ENCODE results near the gene HGS.
A peak's percentile ranks its signal among the peaks of the same experiment; 100 is the strongest.

Gene HGS

GRCh38 chr17:81703747-81704654, 20.2 kb downstream of the HGS start:
- H2BK12ac ChIP-seq (ENCODE audit: low read length): peak overlapping the region; percentile 20
- no peak overlapping the region for H3K23ac ChIP-seq (ENCODE audit: low read length)
- peak overlapping the region; percentile 82 for H2BK5ac ChIP-seq (ENCODE audit: low read depth, low read length, poor library complexity)
- peak overlapping the region; percentile 98 for H3K9ac ChIP-seq (ENCODE audit: low read length)
- H3K27me3 ChIP-seq (ENCODE audit: insufficient read depth, low read length): no peaks in the 10 kb centered on the region
- peaks cover 2% of the 10 kb centered on the region for H3K9me3 ChIP-seq (ENCODE audit: insufficient read depth, low read depth, low read length)
- H4K12ac ChIP-seq (ENCODE audit: low read depth, low read length): peak overlapping the region; percentile 81
- H3K27ac ChIP-seq (ENCODE audit: low read depth, low read length): no peak overlapping the region
- H2AK5ac ChIP-seq (ENCODE audit: low read length): peak overlapping the region; percentile 90
- peaks cover 18% of the 10 kb centered on the region for H3K79me2 ChIP-seq (ENCODE audit: control insufficient read depth, insufficient read depth, low read length, poor library complexity)
- no CpG with 5 or more reads among the region's 27 CpGs for WGBS (ENCODE audit: extremely low coverage, insufficient coverage, insufficient read length)
- peak overlapping the region; percentile 70 for H2BK120ac ChIP-seq (ENCODE audit: insufficient read depth, low read length, poor library complexity)
- peak overlapping the region; percentile 90 for H3K14ac ChIP-seq (ENCODE audit: low read length)
- H3K18ac ChIP-seq (ENCODE audit: low read length): peak overlapping the region; percentile 80
- H3K4me2 ChIP-seq (ENCODE audit: low read length): peak overlapping the region; percentile 97
- DNase-seq: no peak
- H3K36me3 ChIP-seq (ENCODE audit: control insufficient read depth in 1 of 2, insufficient read depth in 2 of 2, low read length in 2 of 2): peaks cover 60 to 65% of the 10 kb centered on the region in 2 experiments
- peak overlapping the region; percentile 95 for H4K91ac ChIP-seq (ENCODE audit: low read depth, low read length)
- H3K4me1 ChIP-seq (ENCODE audit: control insufficient read depth in 1 of 2, insufficient read depth in 2 of 2, low read length in 2 of 2): peaks cover 15 to 16% of the 10 kb centered on the region in 2 experiments
- peak overlapping the region; percentile 92 for H4K8ac ChIP-seq (ENCODE audit: low read depth, low read length)
- H2AFZ ChIP-seq (ENCODE audit: insufficient read depth, low read length, poor library complexity): peak overlapping the region; percentile 86
- H3K79me1 ChIP-seq (ENCODE audit: low read length): peaks cover 12% of the 10 kb centered on the region
- peak overlapping the region; percentile 99 for H3K4me3 ChIP-seq (ENCODE audit: low read depth, low read length)
- H3K4ac ChIP-seq (ENCODE audit: low read depth, low read length): peak overlapping the region; percentile 98

- Histone ChIP-seq H3K4me3 (ENCODE audit: low read depth, low read length) (no peak overlapping the region), H4K8ac (ENCODE audit: low read depth, low read length) (no peak overlapping the region), H3K79me2 (ENCODE audit: control insufficient read depth, insufficient read depth, low read length, poor library complexity) (peaks cover 18% of the 10 kb centered on the region), H3K27me3 (ENCODE audit: insufficient read depth, low read length) (no peaks in the 10 kb centered on the region), H4K12ac (ENCODE audit: low read depth, low read length) (no peak overlapping the region), H3K18ac (ENCODE audit: low read length) (no peak overlapping the region), H2BK5ac (ENCODE audit: low read depth, low read length, poor library complexity) (no peak overlapping the region), H3K9me3 (ENCODE audit: insufficient read depth, low read depth, low read length) (peaks cover 2% of the 10 kb centered on the region), H3K23ac (ENCODE audit: low read length) (no peak overlapping the region), H3K27ac (ENCODE audit: low read depth, low read length) (no peak overlapping the region), H3K4me1 (ENCODE audit: control insufficient read depth in 1 of 2, insufficient read depth in 2 of 2, low read length in 2 of 2) (peaks cover 18 to 22% of the 10 kb centered on the region in 2 experiments), H3K9ac (ENCODE audit: low read length) (no peak overlapping the region), H2AFZ (ENCODE audit: insufficient read depth, low read length, poor library complexity) (no peak overlapping the region), H2BK120ac (ENCODE audit: insufficient read depth, low read length, poor library complexity) (no peak overlapping the region), H3K4ac (ENCODE audit: low read depth, low read length) (no peak overlapping the region), H2BK12ac (ENCODE audit: low read length) (no peak overlapping the region), H2AK5ac (ENCODE audit: low read length) (no peak overlapping the region), H3K14ac (ENCODE audit: low read length) (no peak overlapping the region), H3K79me1 (ENCODE audit: low read length) (peaks cover 12% of the 10 kb centered on the region), H3K4me2 (ENCODE audit: low read length) (no peak overlapping the region), H4K91ac (ENCODE audit: low read depth, low read length) (no peak overlapping the region), H3K36me3 (ENCODE audit: control insufficient read depth in 1 of 2, insufficient read depth in 2 of 2, low read length in 2 of 2) (peaks cover 51 to 56% of the 10 kb centered on the region in 2 experiments)
- DNase-seq: no peak
- WGBS (ENCODE audit: extremely low coverage, insufficient coverage, insufficient read length): no CpG with 5 or more reads among the region's 30 CpGs
These were observed 21.9 kb downstream of the HGS start for GRCh38 chr17:81705518-81706231.

GRCh38 chr17:81706232-81706611, 22.4 kb downstream of the HGS start:
- Histone ChIP-seq H4K12ac (ENCODE audit: low read depth, low read length) (no peak overlapping the region), H3K79me1 (ENCODE audit: low read length) (peaks cover 12% of the 10 kb centered on the region), H3K4me2 (ENCODE audit: low read length) (no peak overlapping the region), H2BK120ac (ENCODE audit: insufficient read depth, low read length, poor library complexity) (no peak overlapping the region), H3K27ac (ENCODE audit: low read depth, low read length) (no peak overlapping the region), H3K36me3 (ENCODE audit: control insufficient read depth in 1 of 2, insufficient read depth in 2 of 2, low read length in 2 of 2) (peaks cover 46 to 51% of the 10 kb centered on the region in 2 experiments), H3K4ac (ENCODE audit: low read depth, low read length) (no peak overlapping the region), H3K9ac (ENCODE audit: low read length) (no peak overlapping the region), H4K91ac (ENCODE audit: low read depth, low read length) (no peak overlapping the region), H3K23ac (ENCODE audit: low read length) (no peak overlapping the region), H3K79me2 (ENCODE audit: control insufficient read depth, insufficient read depth, low read length, poor library complexity) (peaks cover 18% of the 10 kb centered on the region), H3K27me3 (ENCODE audit: insufficient read depth, low read length) (no peaks in the 10 kb centered on the region), H3K4me1 (ENCODE audit: control insufficient read depth in 1 of 2, insufficient read depth in 2 of 2, low read length in 2 of 2) (peaks cover 23 to 28% of the 10 kb centered on the region in 2 experiments), H4K8ac (ENCODE audit: low read depth, low read length) (no peak overlapping the region), H3K9me3 (ENCODE audit: insufficient read depth, low read depth, low read length) (peaks cover 2% of the 10 kb centered on the region), H2AK5ac (ENCODE audit: low read length) (no peak overlapping the region), H3K18ac (ENCODE audit: low read length) (no peak overlapping the region), H2BK12ac (ENCODE audit: low read length) (no peak overlapping the region), H2BK5ac (ENCODE audit: low read depth, low read length, poor library complexity) (no peak overlapping the region), H3K4me3 (ENCODE audit: low read depth, low read length) (no peak overlapping the region), H2AFZ (ENCODE audit: insufficient read depth, low read length, poor library complexity) (no peak overlapping the region), H3K14ac (ENCODE audit: low read length) (no peak overlapping the region)
- no CpG with 5 or more reads among the region's 17 CpGs for WGBS (ENCODE audit: extremely low coverage, insufficient coverage, insufficient read length)
- DNase-seq: no peak

- H3K23ac ChIP-seq (ENCODE audit: low read length): no peak overlapping the region
- H3K4me2 ChIP-seq (ENCODE audit: low read length): no peak overlapping the region
- peaks cover 19 to 26% of the 10 kb centered on the region in 2 experiments for H3K4me1 ChIP-seq (ENCODE audit: control insufficient read depth in 1 of 2, insufficient read depth in 2 of 2, low read length in 2 of 2)
- no peak overlapping the region for H4K91ac ChIP-seq (ENCODE audit: low read depth, low read length)
- peak overlapping the region; percentile 12 for H4K12ac ChIP-seq (ENCODE audit: low read depth, low read length)
- no CpG with 5 or more reads among the region's 54 CpGs for WGBS (ENCODE audit: extremely low coverage, insufficient coverage, insufficient read length)
- H3K18ac ChIP-seq (ENCODE audit: low read length): no peak overlapping the region
- H3K14ac ChIP-seq (ENCODE audit: low read length): no peak overlapping the region
- H3K9ac ChIP-seq (ENCODE audit: low read length): no peak overlapping the region
- peaks cover 2% of the 10 kb centered on the region for H3K9me3 ChIP-seq (ENCODE audit: insufficient read depth, low read depth, low read length)
- H2AFZ ChIP-seq (ENCODE audit: insufficient read depth, low read length, poor library complexity): no peak overlapping the region
- no peak for DNase-seq
- H2AK5ac ChIP-seq (ENCODE audit: low read length): no peak overlapping the region
- peaks cover 16% of the 10 kb centered on the region for H3K79me2 ChIP-seq (ENCODE audit: control insufficient read depth, insufficient read depth, low read length, poor library complexity)
- H3K4me3 ChIP-seq (ENCODE audit: low read depth, low read length): no peak overlapping the region
- peaks cover 39 to 43% of the 10 kb centered on the region in 2 experiments for H3K36me3 ChIP-seq (ENCODE audit: control insufficient read depth in 1 of 2, insufficient read depth in 2 of 2, low read length in 2 of 2)
- H2BK120ac ChIP-seq (ENCODE audit: insufficient read depth, low read length, poor library complexity): no peak overlapping the region
- H3K79me1 ChIP-seq (ENCODE audit: low read length): peaks cover 12% of the 10 kb centered on the region
- no peaks in the 10 kb centered on the region for H3K27me3 ChIP-seq (ENCODE audit: insufficient read depth, low read length)
- H4K8ac ChIP-seq (ENCODE audit: low read depth, low read length): no peak overlapping the region
- H2BK5ac ChIP-seq (ENCODE audit: low read depth, low read length, poor library complexity): no peak overlapping the region
- H3K4ac ChIP-seq (ENCODE audit: low read depth, low read length): no peak overlapping the region
- H2BK12ac ChIP-seq (ENCODE audit: low read length): no peak overlapping the region
- no peak overlapping the region for H3K27ac ChIP-seq (ENCODE audit: low read depth, low read length)
These were observed 23.2 kb downstream of the HGS start for GRCh38 chr17:81706757-81707624.
